COLO668 (cell line): ENCODE measurements around the gene GIT2.
A peak's percentile ranks its signal among the peaks of the same experiment; 100 is the strongest.
"Not testable (repeated sequence)": the region's sequence is repeated elsewhere in the genome, so short reads cannot be mapped to it uniquely, and the experiment has no call there.

Experiments used
- DNase-seq: peaks from one replicate; lab custom pipeline; 2025; ENCODE audit not compliant: unreplicated experiment; lab: John Stamatoyannopoulos, UW

Gene GIT2

DNA sequence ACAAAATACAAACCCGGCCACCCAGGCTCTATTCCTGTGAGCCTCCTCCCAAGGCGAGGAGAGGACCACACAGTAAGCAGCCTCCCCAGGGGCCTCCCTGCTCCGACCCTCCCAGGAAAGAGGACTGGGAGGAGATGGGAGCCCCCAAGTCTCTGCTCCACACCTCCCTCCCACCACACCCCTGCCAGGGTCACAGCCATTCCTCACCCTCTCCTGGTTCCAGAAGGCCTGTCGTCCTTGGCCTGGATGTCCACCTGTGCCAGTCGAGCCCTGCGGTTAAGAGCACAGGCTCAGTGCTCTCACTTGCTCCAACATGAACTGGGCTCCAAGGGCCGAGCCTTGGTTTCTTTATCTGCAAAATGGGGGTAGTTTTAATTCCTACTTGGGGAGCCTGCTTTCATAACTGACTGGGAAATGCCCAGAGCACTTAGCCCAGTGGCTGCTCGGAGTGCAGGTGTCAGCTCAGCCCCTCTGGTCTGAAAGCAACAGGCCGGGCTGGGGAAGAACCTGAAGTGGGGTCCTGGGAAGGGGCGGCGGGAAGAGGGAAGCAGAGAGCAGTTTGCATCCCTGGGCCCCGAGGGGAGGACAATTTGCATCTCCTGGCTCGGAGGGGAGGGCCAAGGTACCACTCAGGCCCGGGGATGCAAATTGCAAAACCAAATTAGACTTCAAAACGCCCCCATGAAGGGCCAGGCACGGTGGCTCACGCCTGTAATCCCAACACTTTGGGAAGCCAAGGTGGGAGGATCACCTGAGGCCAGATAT, 72.5 kb downstream of the GIT2 start:
- DNase-seq: no peak

- no peak for DNase-seq
Observed at GRCh38 chr12:109923038-109923437, 73.1 kb downstream of the GIT2 start.

DNA sequence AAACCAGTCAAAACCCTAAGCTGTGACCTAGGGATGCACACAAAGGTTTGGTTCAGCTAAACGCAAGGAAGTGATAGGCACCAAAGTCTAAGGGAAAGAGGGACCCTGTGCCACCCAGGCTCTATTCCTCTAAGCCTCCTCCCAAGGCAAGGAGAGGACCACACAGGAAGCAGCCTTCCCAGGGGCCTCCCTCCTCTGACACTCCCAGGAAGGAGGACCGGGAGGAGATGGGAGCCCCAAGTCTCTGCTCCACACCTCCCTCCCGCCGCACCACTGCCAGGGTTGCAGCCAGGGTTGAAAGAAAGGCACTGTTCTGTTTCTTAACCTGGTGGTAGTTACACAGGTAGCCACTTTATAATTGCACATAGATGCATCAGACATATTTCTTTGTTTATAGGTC, 74.2 kb downstream of the GIT2 start:
- DNase-seq: no peak

DNA sequence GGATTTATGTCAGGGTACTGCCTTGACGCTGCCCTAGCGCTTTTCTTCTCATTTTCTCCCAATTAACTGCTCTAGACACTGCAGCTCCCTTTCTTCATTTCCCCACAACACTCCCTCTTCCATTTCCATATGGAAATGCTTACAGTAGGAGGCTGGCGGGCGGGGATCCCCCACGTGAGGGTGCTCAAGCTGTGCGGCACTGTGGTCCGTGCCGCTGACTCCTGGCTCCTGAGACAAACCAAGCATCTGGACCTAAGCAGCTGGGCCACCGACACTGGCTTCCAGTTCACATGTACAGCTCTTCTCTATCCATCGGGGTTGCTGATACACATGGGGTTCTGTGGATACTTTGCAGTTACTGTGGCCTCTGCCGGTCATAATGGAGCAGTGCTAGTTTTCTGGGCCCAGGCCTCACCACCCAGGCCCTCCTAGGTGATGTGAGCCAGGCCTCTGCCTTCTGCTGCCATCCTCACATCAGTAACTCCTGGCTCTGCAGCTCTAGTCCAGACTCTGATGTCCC, 75.8 kb downstream of the GIT2 start:
- DNase-seq: no peak

- no peak for DNase-seq
Observed at GRCh38 chr12:109919456-109919855, 76.7 kb downstream of the GIT2 start.

DNA sequence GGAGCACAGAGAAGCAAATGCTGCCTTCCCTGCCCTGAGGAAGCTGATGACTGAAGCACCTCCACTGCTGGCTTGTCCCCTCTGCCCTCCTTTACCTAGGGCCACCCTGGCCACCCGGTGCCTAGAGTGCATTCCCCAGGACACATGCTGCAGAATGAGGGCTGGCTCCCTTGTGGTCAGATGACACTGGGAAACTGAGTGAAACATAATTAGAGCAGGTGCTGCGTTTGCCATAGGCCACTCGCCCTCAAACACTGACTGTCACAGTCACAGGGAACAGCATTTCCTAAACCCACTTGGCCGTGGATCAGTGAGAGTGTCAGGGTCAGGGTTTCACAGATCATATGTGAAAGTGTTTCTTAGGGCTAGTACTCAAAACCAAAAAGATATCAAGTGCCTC, 80.1 kb downstream of the GIT2 start:
- no peak for DNase-seq

DNA sequence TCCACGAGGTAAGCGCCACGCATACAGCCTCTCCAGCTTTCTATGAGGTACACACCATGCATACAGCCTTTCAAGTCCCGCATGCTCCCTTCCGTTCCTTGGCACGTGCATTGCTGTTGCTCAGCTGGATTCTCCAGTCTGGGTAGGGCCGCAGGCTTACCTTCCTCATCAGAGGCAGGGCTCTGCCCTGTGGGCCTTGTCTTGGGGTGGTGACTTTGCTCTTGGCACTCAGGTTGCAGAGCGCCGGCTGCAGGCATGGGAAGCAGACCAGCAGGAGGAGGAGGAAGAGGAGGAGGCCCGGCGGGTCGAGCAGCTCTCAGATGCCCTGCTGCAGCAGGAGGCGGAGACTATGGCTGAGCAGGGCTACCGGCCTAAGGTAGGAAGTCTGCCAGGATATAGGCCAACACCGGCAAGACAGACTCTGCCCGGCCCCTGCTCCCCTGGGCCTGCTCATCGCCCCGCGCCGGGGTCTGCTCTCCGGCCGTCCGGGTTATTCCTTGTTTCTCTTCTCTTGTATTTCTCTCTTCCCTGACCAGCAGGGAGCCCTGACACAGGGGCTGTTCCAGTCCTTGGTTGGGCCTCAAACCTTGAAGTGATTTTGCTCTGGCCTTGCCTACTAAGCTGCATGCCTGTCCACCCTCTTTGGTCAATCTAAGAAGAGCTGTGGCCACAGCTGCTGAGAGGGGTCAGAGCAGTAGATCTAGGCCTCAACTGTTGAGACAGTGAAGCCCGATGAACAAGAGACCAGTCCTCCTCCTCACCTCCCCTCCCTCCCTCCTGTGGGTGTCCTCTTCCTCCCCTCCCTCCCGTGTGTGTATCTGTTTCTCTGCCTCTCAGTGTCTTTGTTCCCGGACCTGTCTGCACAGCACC, 80.8 kb downstream of the GIT2 start:
- DNase-seq: no peak

GRCh38 chr12:109914461-109914860, 81.7 kb downstream of the GIT2 start:
- DNase-seq: no peak

DNA sequence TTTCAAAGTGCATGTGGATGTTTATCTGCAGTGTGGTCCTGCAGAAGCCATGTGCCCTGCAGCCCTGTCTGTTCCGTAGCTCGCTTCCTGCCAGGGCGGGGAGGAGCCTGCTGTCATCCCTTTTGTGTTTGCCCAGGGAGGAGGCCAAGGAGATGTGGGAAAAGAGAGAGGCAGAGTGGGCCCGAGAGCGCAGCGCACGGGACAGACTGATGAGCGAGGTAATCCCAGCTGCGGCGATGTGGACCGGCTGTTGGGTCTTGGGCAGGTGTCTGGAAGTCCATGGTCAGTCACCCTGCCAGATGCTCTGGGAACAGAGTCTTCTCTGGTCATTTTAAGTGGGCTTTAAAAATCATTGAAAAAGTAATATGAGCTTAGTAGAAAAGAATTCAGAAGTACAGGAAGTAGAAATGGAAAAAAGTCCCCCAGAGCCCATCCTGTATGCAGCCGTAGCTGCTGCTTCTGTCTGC, 83.3 kb downstream of the GIT2 start:
- no peak for DNase-seq

- peak; percentile 43 for DNase-seq
Observed at GRCh38 chr12:109910969-109911348, 85.2 kb downstream of the GIT2 start.

GRCh38 chr12:109910254-109910968, 85.8 kb downstream of the GIT2 start:
- DNase-seq: no peak

DNA sequence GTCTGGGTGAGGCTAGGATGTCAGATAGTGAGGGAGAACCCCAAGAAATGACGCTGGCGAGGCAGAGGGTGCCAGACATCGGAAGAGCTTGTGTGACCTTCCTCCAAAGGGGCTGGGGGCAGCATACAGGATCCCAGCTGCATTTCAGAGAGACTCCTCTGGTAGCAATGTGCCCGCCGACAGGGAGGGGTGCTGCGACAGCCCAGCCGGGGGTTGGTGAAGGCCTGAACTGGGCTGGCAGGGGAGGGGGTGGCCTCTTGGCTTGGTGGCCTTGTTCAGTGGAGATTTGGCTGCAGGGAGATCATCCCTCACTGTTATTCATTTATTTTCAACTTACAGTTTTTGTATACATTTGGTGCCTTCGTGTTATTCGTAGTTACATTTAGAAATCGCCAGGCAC, 90.9 kb downstream of the GIT2 start:
- DNase-seq: no peak

DNA sequence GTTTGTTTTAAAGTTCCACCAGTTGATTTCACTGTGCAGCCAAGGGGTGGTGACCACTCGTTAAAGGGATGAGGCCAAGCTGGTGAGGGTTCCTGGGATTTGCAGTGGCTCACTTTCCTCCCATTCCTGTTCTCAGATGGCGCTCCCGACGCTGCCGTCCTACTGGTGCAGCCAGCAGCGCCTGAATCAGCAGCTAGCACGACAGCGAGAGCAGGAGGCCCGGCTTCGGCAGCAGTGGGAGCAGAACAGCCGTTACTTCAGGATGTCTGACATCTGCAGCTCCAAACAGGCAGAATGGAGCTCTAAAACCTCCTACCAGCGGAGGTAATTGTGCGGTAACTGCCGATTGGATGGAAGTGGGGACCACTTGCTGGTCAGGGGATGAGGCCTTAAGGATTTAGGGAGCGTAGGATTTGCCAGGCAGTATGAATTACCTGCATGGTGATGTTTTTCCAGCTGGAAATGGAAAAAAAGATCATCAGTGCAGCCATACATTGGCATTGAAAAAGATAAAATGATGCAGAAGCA, 93.2 kb downstream of the GIT2 start:
- no peak for DNase-seq

DNA sequence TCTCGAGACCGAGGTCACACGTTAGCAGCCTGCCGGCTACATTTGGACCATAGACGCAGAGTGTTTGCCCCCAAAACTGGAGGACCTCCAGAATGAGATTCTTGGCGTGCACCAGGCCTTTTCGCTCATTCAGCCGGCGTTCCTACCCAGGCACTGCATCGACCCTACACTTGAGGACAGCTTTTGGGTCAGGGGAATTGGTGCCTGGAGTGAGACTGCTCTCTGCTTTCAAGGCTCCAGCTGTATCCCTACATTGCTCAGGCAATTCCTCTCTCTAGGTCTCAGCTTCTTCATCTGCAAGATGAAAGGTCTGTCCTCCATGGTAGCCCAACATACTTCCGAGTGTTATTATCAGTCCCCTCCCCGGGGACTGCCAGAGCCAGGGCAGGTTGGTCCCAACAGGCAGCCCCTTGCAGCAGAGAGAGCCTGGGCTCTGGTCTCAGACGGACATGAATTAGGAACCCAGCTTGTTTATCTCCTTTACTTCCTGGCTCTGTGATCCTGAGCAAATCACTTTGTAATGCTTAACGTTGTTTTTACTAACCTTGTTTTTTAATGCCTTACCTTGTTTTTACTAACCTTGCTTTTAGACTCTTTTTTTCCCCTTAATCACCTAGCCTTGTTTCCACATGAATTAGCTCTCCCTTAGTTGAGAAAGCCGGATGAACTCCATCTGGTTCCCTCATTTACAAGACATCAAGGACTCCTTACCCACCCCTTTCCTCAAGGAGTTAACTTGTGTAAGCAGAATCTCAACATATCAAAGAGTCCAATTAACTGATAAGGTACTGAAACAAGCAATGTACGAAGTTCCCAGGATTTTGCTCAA, 95.2 kb downstream of the GIT2 start:
- peak; percentile 31 for DNase-seq

DNA sequence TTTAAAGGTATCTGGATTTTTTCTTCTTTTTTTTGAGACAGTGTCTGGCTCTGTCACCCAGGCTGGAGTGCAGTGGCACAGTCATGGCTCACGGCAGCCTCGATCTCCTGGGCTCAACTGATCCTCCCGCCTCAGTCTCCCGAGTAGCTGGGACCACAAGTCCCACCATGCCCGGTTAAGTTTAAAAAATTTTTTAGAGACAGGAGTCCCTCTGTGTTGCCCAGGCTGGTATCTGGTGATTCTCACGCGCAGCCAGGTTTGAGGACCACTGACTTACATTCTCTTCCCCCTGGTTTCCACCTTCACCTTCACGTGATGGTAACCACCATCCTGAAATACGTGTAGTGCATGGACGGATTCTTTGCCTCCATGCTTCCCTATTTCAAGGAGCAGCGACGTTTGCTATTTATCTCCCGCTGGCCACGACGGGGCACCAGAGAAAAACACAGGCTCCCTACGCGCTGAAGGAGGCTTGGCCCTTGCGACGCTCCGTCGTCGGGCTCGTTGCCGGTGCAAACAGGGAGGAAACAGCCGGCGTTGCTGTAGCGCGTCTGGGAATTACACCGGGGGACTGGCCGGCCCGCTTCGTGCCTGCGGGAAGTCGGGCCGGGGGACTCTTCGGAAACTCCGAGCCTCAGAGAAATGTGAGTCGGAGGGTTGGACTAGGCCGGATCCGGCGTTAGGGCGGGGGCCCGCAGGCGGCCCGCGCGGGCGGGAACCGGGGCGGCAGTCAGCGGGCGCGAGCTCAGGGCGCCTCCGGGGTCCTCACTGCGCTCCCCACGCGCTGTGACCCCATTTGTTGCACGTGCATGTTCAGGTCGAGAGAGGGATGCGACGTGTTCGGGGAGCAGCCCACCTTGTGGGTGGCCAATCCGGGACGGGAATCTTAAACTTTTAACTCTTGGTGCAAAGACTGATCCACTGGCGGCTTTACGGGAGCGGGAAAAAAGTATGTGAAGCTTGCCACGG, 96.1 kb downstream of the GIT2 start, which contains the start of gene TCHP:
Gene TCHP, plus strand, starts transcription at position 492 of the 969 bp plus-strand sequence. CDS start 2,753 bp downstream, outside the sequence.
- peak; percentile 93 for DNase-seq

DNA sequence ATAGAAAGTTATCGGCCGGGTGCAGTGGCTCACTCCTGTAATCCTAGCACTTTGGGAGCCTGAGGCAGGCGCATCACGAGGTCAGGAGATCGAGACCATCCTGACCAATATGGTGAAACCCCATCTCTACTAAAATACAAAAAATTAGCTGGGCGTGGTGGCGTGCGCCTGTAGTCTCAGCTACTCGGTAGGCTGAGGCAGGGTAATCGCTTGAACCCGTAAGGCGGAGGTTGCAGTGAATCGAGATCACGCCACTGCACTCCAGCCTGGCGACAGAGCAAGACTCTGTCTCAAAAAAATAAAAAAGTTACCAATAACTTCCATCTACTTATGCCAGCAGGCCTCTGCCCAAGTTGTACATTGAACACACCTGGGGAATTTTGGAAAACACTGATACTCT, 96.8 kb downstream of the GIT2 start:
- DNase-seq: not testable (repeated sequence)

DNA sequence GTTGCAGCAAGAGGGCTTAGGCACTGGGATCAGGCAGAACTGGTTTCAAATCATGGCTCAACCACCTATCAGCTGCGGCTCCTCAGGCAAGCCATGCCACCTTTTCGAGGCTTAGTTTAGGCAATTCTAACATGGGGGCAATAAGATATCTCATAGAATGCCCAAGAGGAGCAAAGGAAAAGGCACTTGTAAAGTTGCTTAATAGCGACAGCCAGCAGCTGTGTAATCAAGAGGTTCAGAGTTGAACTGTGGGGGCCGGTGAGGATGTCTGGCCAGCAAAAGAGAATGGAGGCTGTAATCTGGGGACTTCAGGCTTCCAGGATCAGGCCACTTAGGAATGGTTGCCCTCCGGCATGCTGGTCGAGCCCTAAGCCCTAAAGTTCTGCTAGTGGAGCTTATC, 99.1 kb downstream of the GIT2 start:
- no peak for DNase-seq

GRCh38 chr12:109896188-109896587, 100.0 kb downstream of the GIT2 start:
- DNase-seq: no peak

GRCh38 chr12:109894939-109895338, 101.2 kb downstream of the GIT2 start:
- DNase-seq: no peak
